OCI-M1 (cell line): ENCODE measurements around the gene MRPL41.
"Not testable (repeated sequence)": the region's sequence is repeated elsewhere in the genome, so short reads cannot be mapped to it uniquely, and the experiment has no call there.

Experiments
- DNase-seq: peaks from one replicate; lab custom pipeline; 2025; lab: John Stamatoyannopoulos, UW

Gene MRPL41

GRCh38 chr9:137551264-137552021 lies at the start of gene MRPL41:
MRPL41 (plus strand) TSS chr9:137551879; CDS start chr9:137552082, 203 bp downstream.
- DNase-seq: peak; percentile 94

- DNase-seq: no peak
Measured at GRCh38 chr9:137502008-137502911, 49.4 kb upstream of the MRPL41 start.

GRCh38 chr9:137504432-137504777 lies 47.3 kb upstream of the MRPL41 start:
- DNase-seq: no peak

- DNase-seq: no peak
Measured at GRCh38 chr9:137505421-137506140, 46.1 kb upstream of the MRPL41 start.

GRCh38 chr9:137506274-137506673 lies 45.4 kb upstream of the MRPL41 start:
- no peak for DNase-seq

GRCh38 chr9:137506702-137507171 lies 44.9 kb upstream of the MRPL41 start:
- DNase-seq: no peak

GRCh38 chr9:137509198-137509597 lies 42.5 kb upstream of the MRPL41 start:
- no peak for DNase-seq

- not testable (repeated sequence) for DNase-seq
Measured at GRCh38 chr9:137511126-137511525, 40.6 kb upstream of the MRPL41 start.

GRCh38 chr9:137511758-137512463 lies 39.8 kb upstream of the MRPL41 start:
- no peak for DNase-seq

- DNase-seq: not testable (repeated sequence)
Measured at GRCh38 chr9:137513136-137513535, 38.5 kb upstream of the MRPL41 start.

- not testable (repeated sequence) for DNase-seq
Measured at GRCh38 chr9:137513801-137514570, 37.7 kb upstream of the MRPL41 start.

- DNase-seq: no peak
Measured at GRCh38 chr9:137514691-137515337, 36.9 kb upstream of the MRPL41 start.

GRCh38 chr9:137515338-137515724 lies 36.3 kb upstream of the MRPL41 start:
- no peak for DNase-seq

GRCh38 chr9:137516144-137516917 lies 35.3 kb upstream of the MRPL41 start:
- DNase-seq: no peak

- DNase-seq: not testable (repeated sequence)
Measured at GRCh38 chr9:137518661-137519459, 32.8 kb upstream of the MRPL41 start.

GRCh38 chr9:137519553-137519952 lies 32.1 kb upstream of the MRPL41 start:
- no peak for DNase-seq

GRCh38 chr9:137520614-137521404 lies 30.9 kb upstream of the MRPL41 start:
- no peak for DNase-seq
